Erythroblast (primary cell): Measurements from ENCODE around the gene AKAP6.

ENCODE experiments used
- GATA1 ChIP-seq: IDR thresholded peaks from 2 replicates; pipeline ENCODE4 v1.6.1; 2011; ENCODE audit warnings: low read depth, mild to moderate bottlenecking, control low read depth, low read length, moderate library complexity
- POLR2A ChIP-seq: IDR thresholded peaks from 2 replicates; pipeline ENCODE4 v1.6.1; 2011; ENCODE audit warnings: mild to moderate bottlenecking, low read length

DNA sequence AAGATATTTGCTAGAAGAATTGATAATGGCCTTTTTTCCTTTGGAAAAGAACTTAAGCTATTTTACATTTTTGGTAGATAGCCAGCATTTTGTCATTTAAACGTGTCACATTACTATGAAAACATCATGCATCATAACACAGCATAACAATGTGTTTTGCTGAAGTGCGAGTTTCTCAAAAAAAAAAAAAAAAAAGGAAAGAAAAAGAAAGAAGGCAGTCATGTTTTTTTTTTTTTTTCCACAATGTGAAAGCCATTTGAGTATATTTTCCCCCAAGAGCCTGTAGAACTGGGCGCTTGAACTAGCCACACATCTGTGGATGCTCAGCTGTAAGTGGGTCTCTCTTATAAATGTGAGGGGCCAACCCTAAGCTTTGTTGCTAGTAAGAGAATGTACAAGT lies 300.1 kb downstream of the AKAP6 start:
- TF ChIP-seq POLR2A (no peak), GATA1 (no peak)
